ENCODE measurements around the gene SLC25A20. TPM values are rescaled to one million over a fixed set of nuclear protein-coding genes. Genes with fewer than 3 reads are reported as not detected.

The SLC25A20 gene
- polyA plus RNA-seq, 1 donor from 2014 or later: 7.1 TPM

- Histone ChIP-seq H3K4me3 (ENCODE audit: low read length) (peak overlapping the region; percentile 85), H3K27ac (ENCODE audit: low read length) (no peak overlapping the region), H3F3A (ENCODE audit: insufficient read depth, low read length, poor library complexity, severe bottlenecking) (no peaks in the 10 kb centered on the region), H4K20me1 (ENCODE audit: insufficient read depth) (no peaks in the 10 kb centered on the region), H3K27me3 (ENCODE audit: insufficient read depth, low read depth, low read length) (no peaks in the 10 kb centered on the region), H2AFZ (ENCODE audit: low read depth, low read length) (no peak overlapping the region), H3K9ac (ENCODE audit: low read length) (no peak overlapping the region), H3K4me2 (ENCODE audit: low read length) (no peak overlapping the region), H3K9me2 (ENCODE audit: insufficient read depth, low read length) (no peaks in the 10 kb centered on the region), H3K9me3 (ENCODE audit: low read length) (no peaks in the 10 kb centered on the region), H3K79me2 (replicated peaks; ENCODE audit: insufficient read depth, low read length) (peaks cover 9% of the 10 kb centered on the region), H3K36me3 (ENCODE audit: insufficient read depth, low read length) (no peaks in the 10 kb centered on the region)
- no peak for TF ChIP-seq RAD21 (conservative IDR thresholded peaks at IDR 0.05)
- no peak for TF ChIP-seq POLR2AphosphoS5 (IDR thresholded peaks at IDR 0.05)
- TF ChIP-seq EP300 (conservative IDR thresholded peaks at IDR 0.05; ENCODE audit: poor library complexity, severe bottlenecking): no peak
- no peak for TF ChIP-seq SMC3 (conservative IDR thresholded peaks at IDR 0.05; ENCODE audit: poor library complexity)
- TF ChIP-seq, protein P1, sequence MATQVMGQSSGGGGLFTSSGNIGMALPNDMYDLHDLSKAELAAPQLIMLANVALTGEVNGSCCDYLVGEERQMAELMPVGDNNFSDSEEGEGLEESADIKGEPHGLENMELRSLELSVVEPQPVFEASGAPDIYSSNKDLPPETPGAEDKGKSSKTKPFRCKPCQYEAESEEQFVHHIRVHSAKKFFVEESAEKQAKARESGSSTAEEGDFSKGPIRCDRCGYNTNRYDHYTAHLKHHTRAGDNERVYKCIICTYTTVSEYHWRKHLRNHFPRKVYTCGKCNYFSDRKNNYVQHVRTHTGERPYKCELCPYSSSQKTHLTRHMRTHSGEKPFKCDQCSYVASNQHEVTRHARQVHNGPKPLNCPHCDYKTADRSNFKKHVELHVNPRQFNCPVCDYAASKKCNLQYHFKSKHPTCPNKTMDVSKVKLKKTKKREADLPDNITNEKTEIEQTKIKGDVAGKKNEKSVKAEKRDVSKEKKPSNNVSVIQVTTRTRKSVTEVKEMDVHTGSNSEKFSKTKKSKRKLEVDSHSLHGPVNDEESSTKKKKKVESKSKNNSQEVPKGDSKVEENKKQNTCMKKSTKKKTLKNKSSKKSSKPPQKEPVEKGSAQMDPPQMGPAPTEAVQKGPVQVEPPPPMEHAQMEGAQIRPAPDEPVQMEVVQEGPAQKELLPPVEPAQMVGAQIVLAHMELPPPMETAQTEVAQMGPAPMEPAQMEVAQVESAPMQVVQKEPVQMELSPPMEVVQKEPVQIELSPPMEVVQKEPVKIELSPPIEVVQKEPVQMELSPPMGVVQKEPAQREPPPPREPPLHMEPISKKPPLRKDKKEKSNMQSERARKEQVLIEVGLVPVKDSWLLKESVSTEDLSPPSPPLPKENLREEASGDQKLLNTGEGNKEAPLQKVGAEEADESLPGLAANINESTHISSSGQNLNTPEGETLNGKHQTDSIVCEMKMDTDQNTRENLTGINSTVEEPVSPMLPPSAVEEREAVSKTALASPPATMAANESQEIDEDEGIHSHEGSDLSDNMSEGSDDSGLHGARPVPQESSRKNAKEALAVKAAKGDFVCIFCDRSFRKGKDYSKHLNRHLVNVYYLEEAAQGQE (IDR thresholded peaks at IDR 0.05; ENCODE audit: borderline replicate concordance): no peak
- no peak for TF ChIP-seq CTCF (IDR thresholded peaks at IDR 0.05; ENCODE audit: poor library complexity, severe bottlenecking)
- TF ChIP-seq TAF1 (IDR thresholded peaks at IDR 0.05; ENCODE audit: low read depth): no peak
- TF ChIP-seq MXI1 (conservative IDR thresholded peaks at IDR 0.05; ENCODE audit: poor library complexity, severe bottlenecking): no peak
- no peak for TF ChIP-seq EZH2 (IDR thresholded peaks at IDR 0.05; ENCODE audit: borderline replicate concordance, insufficient read depth, low read length, poor library complexity, severe bottlenecking)
These were observed 49.7 kb downstream of the SLC25A20 start for GRCh38 chr3:48848816-48849515.

DNA sequence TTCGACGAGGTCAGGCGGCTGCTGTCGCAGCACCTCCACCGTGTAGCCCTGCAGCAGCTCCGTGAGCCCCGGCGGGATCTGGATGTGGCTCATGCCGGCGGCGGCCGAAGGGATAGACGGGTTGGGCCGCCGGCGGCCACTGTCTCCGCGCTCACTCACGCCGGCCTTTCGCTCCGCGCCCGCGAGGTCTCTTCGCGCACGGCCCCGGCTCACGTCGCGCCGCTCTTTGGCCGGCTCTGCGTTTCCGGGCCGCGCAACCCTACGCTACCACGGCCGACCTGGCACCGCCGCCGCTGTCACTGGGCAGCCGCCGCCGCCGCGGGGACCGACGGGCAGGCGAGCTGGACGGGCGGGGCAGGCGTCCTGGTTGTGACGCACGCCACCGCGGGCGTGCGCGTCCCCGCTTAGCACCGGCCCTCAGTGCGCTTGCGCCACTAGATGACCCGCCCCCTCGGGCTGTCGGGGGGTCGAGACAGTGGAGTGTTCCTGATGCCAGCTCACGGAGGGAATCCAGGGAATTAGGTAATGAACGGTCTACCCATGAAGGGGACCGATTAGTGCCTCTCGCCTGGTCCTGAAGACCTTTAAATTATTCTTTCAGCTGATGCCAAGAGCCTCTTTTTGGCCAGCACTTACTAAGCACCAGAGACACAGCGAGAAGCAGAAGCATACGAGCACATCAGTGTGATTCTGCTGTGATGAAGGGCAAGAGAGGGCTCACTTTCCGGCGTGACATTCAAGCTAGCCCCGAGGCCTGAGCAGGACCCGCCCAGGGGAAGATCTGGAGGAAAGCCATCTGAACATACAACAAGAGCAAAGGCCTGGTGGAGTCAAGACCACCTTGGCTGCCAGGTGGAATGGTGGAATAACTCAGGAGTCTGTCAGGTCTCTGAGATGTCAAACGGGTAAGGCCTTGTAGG, 50.9 kb downstream of the SLC25A20 start, which contains the start of gene PRKAR2A:
Gene PRKAR2A (minus strand): TSS at position 371 of the 920 bp plus-strand sequence. CDS start 278 bp downstream, at position 93.
- Histone ChIP-seq H4K20me1 (ENCODE audit: insufficient read depth) (no peaks in the 10 kb centered on the region), H3K27ac (ENCODE audit: low read length) (peak within 1 kb of the TSS; percentile 72), H3K4me2 (ENCODE audit: low read length) (peak within 1 kb of the TSS; percentile 46), H3K9me3 (ENCODE audit: low read length) (no peaks in the 10 kb centered on the region), H2AFZ (ENCODE audit: low read depth, low read length) (peak within 1 kb of the TSS; percentile 73), H3F3A (ENCODE audit: insufficient read depth, low read length, poor library complexity, severe bottlenecking) (no peaks in the 10 kb centered on the region), H3K27me3 (ENCODE audit: insufficient read depth, low read depth, low read length) (no peaks in the 10 kb centered on the region), H3K4me3 (ENCODE audit: low read length) (peak within 1 kb of the TSS; percentile 85), H3K9me2 (ENCODE audit: insufficient read depth, low read length) (no peaks in the 10 kb centered on the region), H3K79me2 (replicated peaks; ENCODE audit: insufficient read depth, low read length) (peaks cover 9% of the 10 kb centered on the region), H3K36me3 (ENCODE audit: insufficient read depth, low read length) (no peaks in the 10 kb centered on the region), H3K9ac (ENCODE audit: low read length) (peak within 1 kb of the TSS; percentile 79)
- TF ChIP-seq, protein P1 (IDR thresholded peaks at IDR 0.05; ENCODE audit: borderline replicate concordance): peak; percentile 53
- TF ChIP-seq EP300 (conservative IDR thresholded peaks at IDR 0.05; ENCODE audit: poor library complexity, severe bottlenecking) (peak; percentile 18), SMC3 (conservative IDR thresholded peaks at IDR 0.05; ENCODE audit: poor library complexity) (peak; percentile 11), EZH2 (IDR thresholded peaks at IDR 0.05; ENCODE audit: borderline replicate concordance, insufficient read depth, low read length, poor library complexity, severe bottlenecking) (no peak), MXI1 (conservative IDR thresholded peaks at IDR 0.05; ENCODE audit: poor library complexity, severe bottlenecking) (peak; percentile 52), POLR2AphosphoS5 (IDR thresholded peaks at IDR 0.05) (peak; percentile 89), CTCF (IDR thresholded peaks at IDR 0.05; ENCODE audit: poor library complexity, severe bottlenecking) (no peak), TAF1 (IDR thresholded peaks at IDR 0.05; ENCODE audit: low read depth) (peak; percentile 57), RAD21 (conservative IDR thresholded peaks at IDR 0.05) (no peak)
